Omental fat pad (tissue), 4 donors: ENCODE data around the gene TXNDC12. TPM values are rescaled to one million over a fixed set of nuclear protein-coding genes. Genes with fewer than 3 reads are reported as not detected.
"Not testable (repeated sequence)": the region's sequence is repeated elsewhere in the genome, so short reads cannot be mapped to it uniquely, and the experiment has no call there.

Experiments used
- ATAC-seq: fragments of 150-250 bp; one replicate; pipeline ENCODE4 v1.9.1; 2016; ENCODE audit warnings: mild to moderate bottlenecking, moderate library complexity; ENCODE audit not compliant: low FRiP score
- DNase-seq: peaks from one replicate; pipeline ENCODE4 v3.0.0-alpha.2; 2019; ENCODE audit warnings: low spot score
- total RNA-seq, 4 donors: library from RNA; depleted of rRNA; stranded (reverse); fragments of >200 nt; gene quantifications; one replicate each; pipeline ENCODE4 v1.1.0, GENCODE V29; 2016
- TF ChIP-seq, protein P1 (sequence below), 3 donors: fragments of 450-650 bp; IDR thresholded peaks; one replicate each; pipeline ENCODE4 v1.5.1; 2016 to 2017; ENCODE audit warnings: antibody characterized with exemption in 3 of 3, mild to moderate bottlenecking in 3 of 3, moderate library complexity in 2 of 3

Gene TXNDC12
- total RNA-seq, 4 donors from 2014 or later: 35.9 to 54.7 (median 43.2) TPM

DNA sequence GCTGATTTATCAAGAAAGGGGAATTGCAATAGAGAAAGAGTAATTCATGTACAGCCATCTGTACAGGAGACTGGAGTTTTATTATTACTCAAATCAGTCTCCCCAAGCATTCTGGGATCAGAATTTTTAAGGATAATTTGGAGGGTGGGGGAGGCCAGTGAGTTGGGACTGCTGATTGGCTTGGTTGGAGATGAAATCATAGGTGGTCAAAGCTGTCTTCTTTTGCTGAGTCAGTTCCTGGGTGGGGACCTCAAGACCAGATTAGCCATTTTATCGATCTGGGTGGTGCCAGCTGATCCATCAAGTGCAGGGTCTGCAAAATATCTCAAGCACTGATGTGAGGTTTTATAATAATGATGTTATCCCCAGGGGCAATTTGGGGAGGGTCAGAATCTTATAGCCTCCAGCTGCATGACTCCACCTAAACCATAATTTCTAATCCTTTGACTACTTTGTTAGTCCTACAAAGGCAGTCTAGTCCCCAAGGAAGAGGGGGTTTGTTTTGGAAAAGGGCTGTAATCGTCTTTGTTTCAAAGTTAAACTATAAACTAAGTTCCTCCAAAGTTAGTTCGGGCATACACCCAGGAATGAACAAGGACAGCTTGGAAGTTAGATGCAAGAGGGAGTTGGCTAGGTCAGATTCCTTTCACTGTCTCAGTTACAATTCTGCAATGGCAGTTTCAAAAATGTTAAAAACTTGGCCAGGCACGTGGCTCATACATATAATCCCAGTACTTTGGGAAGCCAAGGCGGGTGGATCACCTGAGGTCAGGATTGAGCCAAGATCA, 47.6 kb downstream of the TXNDC12 start:
- TF ChIP-seq, protein P1, sequence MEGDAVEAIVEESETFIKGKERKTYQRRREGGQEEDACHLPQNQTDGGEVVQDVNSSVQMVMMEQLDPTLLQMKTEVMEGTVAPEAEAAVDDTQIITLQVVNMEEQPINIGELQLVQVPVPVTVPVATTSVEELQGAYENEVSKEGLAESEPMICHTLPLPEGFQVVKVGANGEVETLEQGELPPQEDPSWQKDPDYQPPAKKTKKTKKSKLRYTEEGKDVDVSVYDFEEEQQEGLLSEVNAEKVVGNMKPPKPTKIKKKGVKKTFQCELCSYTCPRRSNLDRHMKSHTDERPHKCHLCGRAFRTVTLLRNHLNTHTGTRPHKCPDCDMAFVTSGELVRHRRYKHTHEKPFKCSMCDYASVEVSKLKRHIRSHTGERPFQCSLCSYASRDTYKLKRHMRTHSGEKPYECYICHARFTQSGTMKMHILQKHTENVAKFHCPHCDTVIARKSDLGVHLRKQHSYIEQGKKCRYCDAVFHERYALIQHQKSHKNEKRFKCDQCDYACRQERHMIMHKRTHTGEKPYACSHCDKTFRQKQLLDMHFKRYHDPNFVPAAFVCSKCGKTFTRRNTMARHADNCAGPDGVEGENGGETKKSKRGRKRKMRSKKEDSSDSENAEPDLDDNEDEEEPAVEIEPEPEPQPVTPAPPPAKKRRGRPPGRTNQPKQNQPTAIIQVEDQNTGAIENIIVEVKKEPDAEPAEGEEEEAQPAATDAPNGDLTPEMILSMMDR (IDR thresholded peaks at IDR 0.05): no peak
- DNase-seq: no peak
- ATAC-seq: no peak

DNA sequence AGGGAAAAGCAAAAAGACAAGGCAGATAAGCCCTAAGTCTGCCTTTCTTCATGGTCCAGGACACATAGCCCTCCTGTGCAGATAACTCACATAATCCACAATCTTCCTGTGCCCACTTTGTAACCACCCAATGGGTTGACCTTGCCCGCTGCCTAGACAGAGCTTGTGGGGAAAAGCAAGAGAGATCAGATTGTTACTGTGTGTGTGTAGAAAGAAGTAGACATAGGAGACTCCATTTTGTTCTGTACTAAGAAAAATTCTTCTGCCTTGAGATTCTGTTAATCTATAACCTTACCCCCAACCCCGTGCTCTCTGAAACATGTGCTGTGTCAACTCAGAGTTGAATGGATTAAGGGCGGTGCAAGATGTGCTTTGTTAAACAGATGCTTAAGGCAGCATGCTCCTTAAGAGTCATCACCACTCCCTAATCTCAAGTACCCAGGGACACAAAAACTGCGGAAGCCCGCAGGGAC, 48.9 kb downstream of the TXNDC12 start:
- not testable (repeated sequence) for ATAC-seq, DNase-seq

DNA sequence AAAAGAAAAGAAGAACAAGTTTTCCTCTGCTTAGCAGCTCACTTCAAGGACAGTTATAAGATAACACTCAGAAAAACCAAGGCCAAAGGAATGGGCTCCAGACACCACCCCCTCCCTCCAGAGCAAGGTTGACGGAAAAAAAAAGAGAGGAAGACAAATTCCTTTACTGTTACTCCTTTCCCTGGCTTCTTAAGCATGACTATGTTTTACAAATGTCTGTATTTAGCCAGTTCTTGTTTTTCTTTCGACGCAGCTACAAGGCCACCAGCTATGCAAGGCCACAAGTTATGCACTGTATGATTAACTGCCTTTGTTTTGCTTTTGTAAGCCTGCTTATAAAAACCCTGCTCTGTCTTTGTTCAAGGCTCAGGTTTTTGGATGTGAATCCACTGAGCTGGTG, 49.4 kb downstream of the TXNDC12 start:
- not testable (repeated sequence) for DNase-seq, ATAC-seq

DNA sequence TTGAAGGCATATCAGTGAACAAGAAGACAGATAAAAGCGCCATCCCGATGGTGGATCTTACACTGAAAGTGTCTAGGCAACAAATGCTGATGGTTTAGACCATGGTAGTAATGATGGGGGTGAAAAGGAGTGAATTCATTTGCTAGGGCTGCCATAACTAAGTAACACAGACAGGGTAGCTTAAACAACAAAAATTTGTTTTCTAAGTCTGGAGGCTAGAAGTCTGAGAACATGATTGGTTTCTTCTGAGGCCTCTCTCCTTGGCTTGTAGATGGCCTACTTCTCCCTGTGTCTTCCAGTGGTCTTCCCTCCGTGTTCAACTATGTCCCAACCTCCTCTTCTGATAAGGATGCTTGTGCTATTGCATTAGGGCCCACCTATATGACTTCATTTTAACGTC, 51.1 kb downstream of the TXNDC12 start:
- TF ChIP-seq, protein P1 (IDR thresholded peaks at IDR 0.05): no peak
- no peak for DNase-seq
- ATAC-seq: no peak

DNA sequence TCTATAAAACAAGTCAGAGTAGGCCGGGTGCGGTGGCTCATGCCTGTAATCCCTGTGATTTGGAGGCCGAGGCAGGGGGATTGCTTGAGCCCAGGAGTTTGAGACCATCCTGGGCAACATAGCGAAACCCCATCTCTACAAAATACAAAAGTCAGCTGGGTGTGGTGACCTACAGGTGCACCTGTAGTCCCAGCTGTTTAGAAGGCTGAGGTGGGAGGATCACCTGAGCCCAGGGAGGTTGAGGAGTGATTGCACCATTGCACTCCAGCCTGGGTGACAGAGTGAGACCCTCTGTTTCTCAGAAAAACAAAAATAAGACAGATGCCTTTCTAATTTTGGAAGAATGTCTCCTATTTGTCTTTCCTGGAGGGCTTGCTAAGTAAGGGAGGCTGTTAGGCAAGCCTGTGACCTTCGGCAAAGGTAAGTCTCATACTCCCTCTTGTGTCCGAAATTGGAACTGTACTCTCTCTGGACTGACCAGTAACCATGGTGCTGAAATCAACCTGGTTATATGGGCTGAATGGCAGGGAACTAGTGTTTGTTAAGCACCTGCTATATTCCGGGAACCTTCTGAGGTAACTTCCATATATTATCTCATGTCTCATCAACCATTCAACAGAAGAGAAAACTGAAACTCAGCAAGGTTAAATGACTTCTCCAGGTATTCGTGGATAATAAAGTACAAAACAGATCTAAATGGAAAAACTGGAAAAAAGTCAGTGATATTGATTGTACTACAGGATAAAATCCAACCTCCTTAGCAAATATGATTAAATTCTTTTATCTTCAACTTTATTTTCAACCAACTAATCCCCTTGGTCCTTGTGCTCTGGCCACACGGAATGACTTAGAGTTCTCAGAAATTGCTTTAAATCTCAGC, 52.7 kb downstream of the TXNDC12 start:
- TF ChIP-seq, protein P1 (IDR thresholded peaks at IDR 0.05): peak in 2 of 3 donors; percentile 37 to 78
- no peak for DNase-seq
- peak; percentile 83 for ATAC-seq

DNA sequence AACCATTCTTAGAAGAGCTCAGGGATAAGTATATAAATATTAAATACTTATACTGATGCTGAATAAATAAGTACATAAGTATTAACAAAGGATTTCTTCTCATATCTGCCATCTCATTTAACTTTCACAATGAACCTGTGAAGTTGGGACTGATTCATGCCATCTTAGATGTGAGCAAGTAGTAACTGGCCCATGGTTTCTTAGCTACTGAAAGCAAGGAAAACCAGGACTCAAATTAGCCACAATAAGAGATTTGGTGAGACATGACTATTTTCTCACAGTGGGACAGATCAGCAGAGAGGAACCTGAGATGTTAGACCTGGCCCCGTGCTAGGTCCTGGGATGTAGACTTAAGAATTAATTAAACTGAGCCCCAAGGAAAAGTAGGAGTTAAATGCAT, 56.3 kb downstream of the TXNDC12 start:
- TF ChIP-seq, protein P1 (IDR thresholded peaks at IDR 0.05): no peak
- ATAC-seq: no peak
- DNase-seq: no peak

DNA sequence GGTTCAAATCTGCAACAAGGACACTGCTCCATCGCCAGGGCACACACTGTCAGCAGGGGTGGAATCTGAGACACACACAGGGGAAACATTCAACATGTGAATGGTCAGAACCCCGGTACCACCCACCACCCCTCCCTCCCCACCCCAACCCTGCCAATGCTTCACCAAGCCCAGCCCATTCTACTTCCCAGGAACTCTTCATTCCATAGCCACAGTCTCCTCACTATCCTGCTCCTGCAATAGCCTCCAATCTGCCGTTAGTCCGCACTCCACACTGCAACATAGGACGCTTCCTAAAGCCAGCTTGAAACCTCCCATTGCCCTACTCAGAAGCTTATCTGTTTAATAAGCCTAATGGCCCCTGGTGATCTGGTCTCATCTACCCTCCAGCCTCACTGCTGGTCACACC, 57.0 kb downstream of the TXNDC12 start:
- TF ChIP-seq, protein P1 (IDR thresholded peaks at IDR 0.05): no peak
- DNase-seq (no peak), ATAC-seq (no peak)
